CD1c-positive myeloid dendritic cell (primary cell): ENCODE results near the gene TOP3B.
"Not testable (repeated sequence)": the region's sequence is repeated elsewhere in the genome, so short reads cannot be mapped to it uniquely, and the experiment has no call there.

Experiments
- DNase-seq: peaks from one replicate; pipeline ENCODE4 v3.0.0-alpha.2; 2016; ENCODE audit errors: extremely low spot score

TOP3B gene

GRCh38 chr22:21926728-21927127 is 55.9 kb downstream of the TOP3B start:
- DNase-seq, result no peak

DNA sequence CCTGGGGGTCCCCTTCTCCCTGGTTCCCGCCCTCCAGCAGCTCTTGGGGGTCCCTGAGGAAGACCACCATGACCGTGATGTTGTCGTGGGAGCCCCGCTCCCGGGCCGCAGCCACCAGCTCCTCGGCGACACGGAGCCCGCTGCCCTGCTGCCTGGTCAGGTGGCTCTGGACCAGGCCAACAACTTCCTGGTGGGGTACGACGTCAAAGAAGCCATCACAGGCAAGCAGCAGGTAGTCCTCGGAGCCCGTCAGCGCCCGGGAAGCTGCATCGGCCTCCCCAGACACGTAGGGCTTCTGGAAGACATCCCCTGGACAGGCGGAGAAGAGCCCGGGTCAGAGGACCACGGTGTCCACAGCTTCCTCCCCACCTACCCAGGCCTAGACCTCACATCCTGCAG is 59.4 kb downstream of the TOP3B start:
- no peak for DNase-seq

- no peak for DNase-seq
Measured at GRCh38 chr22:21922370-21923162, 60.0 kb downstream of the TOP3B start.

DNA sequence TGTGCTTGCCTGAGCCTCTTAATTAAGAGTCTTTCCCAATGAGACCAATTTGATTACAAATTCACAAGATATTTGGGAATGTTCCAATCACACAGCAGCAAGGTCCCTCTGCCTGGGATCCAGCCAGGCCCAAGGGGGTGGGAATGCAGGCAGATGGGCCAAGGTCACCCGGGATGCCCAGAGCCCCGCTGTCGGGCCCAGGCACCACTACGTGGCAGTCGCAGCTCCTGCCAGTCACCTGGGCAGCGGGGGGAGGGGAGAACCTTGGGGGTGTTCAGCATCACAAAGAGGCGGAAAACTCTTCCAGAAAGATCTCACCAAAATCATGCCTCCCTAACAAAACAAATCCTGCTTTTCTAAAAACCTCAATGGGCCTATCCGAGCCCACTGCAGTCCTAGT is 60.9 kb downstream of the TOP3B start:
- no peak for DNase-seq

GRCh38 chr22:21921184-21921721 is 61.3 kb downstream of the TOP3B start:
- no peak for DNase-seq

GRCh38 chr22:21920341-21921183 is 62.0 kb downstream of the TOP3B start:
- DNase-seq, result no peak

GRCh38 chr22:21919526-21920307 is 62.9 kb downstream of the TOP3B start:
- no peak for DNase-seq

DNA sequence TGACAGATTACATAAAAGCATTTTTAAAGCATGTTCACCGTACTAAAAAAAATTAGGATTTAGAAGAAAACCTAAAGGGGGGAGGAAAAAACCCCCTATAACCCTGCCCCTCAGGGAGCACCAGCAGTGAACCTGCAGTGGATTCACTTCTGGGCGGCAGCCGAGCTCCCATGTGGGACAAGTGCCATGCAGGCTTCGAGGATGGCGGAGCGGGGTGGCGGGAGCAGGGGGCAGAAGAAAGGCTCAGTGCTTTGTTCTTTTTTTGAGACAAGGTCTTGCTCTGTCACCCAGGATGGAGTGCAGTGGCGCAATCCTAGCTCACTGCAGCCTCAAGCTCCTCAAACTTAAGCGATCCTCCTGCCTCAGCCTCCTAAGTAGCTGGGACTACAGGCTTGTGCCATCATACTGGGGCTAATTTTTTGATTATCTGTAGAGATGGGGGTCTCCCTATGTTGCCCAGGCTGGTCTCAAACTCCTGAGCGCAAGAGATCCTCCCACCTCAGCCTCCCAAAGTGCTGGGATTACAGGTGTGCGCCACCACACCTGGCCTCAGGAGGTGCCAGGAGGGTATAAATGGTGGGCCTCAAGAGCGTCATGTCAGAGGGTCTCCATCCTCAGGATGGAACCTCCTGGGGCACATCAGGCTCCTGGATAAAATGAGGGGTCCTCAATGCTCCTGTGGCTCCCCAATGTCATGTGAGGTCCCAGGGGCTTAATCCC is 64.0 kb downstream of the TOP3B start:
- DNase-seq, result no peak

DNA sequence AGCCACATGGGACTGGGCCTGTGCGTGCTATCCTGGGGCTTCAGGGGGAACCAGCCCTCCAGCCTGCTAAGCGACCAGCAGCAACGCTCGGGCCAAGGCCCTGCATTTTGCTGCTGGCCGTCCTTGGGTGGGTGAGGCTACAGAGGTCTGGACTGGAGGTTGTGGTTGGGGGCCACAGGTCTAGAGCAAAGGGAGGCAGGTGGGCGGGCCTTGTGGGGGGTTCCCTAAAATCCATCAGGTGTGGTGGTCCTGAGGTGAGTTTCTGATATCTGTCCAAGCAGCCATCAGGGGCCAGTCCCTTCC is 64.7 kb downstream of the TOP3B start:
- DNase-seq, result no peak

DNA sequence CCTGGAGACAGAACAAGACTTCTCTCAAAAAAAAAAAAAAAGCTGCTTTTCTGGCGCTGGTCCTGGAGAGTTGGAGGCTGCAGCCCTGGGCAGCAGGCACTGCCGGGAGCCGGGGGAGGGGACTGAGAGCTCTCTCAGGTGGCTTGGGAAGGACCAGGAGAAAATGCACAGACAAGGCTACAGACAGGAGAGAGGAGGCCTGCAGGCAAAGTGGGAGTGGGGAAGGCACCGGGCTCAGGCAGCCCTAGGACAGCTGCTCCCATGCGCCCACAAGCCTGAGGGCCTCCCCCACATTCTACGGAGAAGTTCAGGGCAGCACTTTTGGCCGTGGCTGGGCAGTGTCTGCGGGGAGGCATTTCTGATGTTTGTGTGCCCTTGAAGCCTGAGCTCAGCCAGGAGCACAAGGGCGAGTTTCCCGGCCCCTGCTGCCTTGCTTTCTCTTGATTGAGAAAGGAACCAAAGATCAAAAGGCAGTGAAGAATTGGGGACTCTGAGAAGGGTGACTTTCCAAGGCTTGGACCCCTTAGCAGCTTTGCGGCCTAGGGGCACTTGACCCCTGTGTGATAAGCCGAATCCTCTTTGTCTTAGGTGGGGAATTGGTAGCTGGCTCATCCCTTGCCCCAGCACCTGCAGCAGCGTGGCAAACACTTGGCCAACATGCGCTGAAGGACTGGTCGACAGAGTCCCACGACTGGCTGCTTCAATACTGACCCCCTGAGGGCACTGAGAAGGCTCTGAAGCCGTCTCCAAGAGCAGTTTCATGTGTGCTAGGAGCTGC is 65.2 kb downstream of the TOP3B start:
- DNase-seq, result no peak

- DNase-seq, result no peak
Measured at GRCh38 chr22:21916309-21916918, 66.2 kb downstream of the TOP3B start.

GRCh38 chr22:21915624-21916308 is 66.8 kb downstream of the TOP3B start:
- DNase-seq, result no peak

DNA sequence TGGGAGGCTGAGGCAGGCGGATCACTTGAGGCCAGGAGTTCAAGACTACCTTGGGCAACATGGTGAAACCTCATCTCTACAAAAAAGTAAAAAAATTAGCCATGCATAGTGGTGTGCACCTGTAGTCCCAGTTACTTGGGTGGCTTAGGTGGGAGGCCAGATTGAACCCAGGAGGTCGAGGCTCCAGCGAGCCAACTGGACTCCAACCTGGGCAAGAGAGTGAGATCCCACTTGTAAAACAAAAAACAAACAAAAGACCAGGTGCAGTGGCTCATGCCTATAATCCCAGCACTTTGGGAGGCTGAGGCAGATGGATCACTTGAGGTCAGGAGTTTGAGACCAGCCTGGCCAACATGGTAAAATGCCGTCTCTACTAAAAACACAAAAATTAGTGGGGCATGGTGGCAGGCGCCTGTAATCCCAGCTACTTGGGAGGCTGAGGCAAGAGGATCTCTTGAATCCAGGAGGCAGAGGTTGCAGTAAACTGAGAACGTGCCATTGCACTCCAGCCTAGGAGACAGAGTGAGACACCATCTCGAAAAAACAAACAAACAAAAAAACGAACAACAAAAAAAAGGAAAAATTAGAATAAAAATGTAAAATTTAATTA is 68.4 kb downstream of the TOP3B start:
- DNase-seq, result not testable (repeated sequence)

GRCh38 chr22:21910367-21910766 is 72.2 kb downstream of the TOP3B start:
- not testable (repeated sequence) for DNase-seq

GRCh38 chr22:21909871-21910270 is 72.7 kb downstream of the TOP3B start:
- no peak for DNase-seq

- DNase-seq, result no peak
Measured at GRCh38 chr22:21907638-21908522, 74.7 kb downstream of the TOP3B start.
